ENCODE measurements around the gene DRGX.

The DRGX gene

DNA sequence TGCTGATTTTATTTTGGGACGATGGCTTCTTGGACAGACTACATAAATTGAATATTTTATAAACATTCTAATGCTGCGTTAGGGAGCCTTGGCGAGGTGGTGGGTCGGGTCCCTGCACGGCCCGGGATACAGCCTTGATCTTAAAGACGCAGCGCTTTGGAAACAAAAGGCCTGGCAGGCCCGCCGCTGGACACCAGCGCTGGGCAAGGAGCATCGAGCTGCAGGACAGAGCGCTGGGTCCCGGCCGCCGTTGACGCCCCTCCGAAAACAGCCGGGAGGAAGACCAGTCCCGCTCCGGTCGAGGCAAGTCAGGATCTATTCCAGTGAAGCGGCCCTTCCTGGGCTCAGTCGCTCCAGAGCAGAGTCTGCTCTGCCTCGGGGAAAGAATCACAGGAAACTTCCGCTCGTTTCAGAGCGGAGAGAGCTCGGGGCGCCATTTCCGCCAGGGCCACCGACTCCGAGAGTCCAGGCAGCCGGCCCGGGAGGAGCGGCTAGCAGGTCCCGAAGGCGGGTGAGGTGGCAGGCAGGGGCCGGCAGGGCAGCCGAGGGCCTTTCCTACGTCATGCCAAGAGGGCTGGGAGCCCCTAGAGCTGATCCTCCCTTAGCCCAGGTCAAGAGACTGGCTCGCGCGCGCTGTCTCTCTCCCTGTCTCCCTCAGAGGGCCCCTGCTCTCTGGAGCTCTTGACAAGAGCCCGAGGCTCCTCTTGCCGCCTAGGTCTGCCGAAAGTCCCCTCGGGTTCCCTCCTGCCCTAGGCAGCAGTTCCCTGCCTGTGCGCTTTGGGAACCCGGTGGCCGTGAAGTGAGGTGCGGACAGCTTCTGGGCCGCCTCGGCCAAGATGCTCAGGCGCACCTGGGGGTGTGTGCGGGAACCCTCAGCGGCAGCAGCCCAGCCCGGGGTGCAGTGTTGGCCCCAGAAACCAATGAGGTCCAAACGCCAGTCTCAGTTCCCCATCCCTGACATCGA lies 1.4 kb upstream of the DRGX start:
- TF ChIP-seq GATA3 (IDR thresholded peaks at IDR 0.05; ENCODE audit: low read depth, low read length): no peak
- no peak for TF ChIP-seq GATA2 (IDR thresholded peaks at IDR 0.05; ENCODE audit: low read depth, low read length)

DNA sequence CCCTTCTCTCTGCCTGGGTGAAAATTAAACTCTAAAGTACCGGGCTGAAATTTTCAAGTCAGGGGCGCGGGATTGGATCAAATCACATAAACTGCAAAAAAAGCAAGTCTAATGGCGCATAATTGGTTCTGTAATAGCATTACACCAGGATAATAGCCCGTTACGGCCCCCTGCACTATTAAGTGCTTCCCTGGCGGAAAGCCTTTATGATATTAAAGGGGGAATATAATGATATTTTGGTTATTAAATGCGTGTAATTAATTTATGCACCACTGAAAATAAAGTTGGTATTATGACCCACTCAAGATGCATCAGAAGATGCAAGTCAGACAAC lies 744 bp upstream of the DRGX start:
- TF ChIP-seq GATA3 (IDR thresholded peaks at IDR 0.05; ENCODE audit: low read depth, low read length): no peak

DNA sequence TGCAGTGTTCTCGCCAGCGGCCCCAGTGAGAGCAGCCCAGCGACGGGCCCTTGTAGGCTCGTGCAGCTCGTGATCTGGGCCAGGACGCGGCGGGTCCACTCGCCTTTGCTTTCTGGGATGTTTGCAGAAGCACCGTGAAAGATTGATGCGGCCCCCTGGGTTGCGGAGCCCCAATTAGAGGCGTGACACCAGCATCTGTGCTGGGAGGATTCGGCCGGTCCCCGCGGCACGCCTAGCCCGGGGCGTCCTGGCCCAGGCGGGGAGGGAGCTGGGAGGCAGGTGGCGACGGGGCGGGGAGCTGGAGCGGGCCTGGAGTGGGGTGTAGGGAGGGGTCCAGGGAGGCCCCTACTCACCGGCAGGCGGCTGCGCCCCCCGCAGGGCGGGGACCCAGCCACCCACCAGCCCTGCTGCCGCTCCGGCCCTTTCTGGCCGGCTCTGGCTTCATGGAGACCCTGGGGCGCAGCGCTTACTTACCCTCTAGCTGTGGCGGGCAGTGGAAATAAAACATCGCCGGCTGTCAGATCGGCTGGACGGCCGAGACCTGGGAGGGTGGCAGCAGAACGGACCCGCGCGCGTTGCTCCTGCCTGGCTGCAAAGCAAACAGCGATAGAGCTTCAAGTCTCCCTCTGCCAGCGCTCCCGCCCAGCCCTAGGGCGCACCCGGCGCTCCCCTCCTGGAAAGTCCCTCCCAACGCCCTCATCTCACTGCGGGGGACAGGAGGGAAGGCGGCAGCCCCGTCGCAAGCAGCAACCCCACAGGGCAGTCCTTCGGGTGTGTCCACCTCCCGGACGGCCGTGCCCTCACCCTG lies 752 bp downstream of the DRGX start:
- TF ChIP-seq GATA2 (IDR thresholded peaks at IDR 0.05; ENCODE audit: low read depth, low read length) (no peak), GATA3 (IDR thresholded peaks at IDR 0.05; ENCODE audit: low read depth, low read length) (no peak)

DNA sequence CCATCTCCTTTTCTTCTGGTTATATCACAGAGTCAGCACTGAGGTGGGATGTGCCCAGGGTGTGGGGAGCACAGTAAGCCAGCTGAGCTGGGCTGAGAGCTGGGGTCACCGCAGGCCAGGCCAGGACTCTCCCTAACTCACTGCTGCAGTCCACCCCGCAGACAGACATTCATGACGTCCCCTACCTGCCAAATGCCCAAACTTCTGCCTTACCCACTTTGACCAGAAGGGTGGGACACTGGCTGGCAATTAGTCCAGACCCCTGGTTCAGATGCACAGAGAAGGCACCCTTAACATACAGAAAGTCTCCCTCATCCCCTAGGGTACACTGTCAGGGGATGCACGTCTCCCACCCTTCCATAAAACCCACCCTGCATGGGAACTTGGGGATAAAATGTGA lies 2.1 kb downstream of the DRGX start:
- TF ChIP-seq GATA3 (IDR thresholded peaks at IDR 0.05; ENCODE audit: low read depth, low read length): no peak
- no peak for TF ChIP-seq GATA2 (IDR thresholded peaks at IDR 0.05; ENCODE audit: low read depth, low read length)

DNA sequence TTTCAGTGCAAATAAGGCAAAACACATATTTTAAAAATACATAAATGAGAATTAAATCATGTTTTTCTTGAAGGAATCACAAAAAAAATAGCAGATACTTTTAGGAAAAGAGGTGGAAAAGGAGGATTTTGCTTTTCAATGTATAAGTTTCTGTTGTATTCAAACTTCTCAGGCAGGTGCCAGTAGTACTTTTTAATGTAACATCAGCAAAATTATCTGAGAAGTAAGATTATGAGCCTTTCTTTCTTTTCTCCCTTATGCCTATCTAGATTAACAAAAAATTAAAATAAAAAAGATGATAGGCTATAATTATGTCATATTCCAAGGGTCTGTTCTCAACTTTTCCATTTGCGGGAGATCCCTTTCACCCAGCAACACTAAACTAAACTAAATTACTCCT lies 2.6 kb downstream of the DRGX start:
- no peak for TF ChIP-seq GATA3 (IDR thresholded peaks at IDR 0.05; ENCODE audit: low read depth, low read length)
- no peak for TF ChIP-seq GATA2 (IDR thresholded peaks at IDR 0.05; ENCODE audit: low read depth, low read length)

DNA sequence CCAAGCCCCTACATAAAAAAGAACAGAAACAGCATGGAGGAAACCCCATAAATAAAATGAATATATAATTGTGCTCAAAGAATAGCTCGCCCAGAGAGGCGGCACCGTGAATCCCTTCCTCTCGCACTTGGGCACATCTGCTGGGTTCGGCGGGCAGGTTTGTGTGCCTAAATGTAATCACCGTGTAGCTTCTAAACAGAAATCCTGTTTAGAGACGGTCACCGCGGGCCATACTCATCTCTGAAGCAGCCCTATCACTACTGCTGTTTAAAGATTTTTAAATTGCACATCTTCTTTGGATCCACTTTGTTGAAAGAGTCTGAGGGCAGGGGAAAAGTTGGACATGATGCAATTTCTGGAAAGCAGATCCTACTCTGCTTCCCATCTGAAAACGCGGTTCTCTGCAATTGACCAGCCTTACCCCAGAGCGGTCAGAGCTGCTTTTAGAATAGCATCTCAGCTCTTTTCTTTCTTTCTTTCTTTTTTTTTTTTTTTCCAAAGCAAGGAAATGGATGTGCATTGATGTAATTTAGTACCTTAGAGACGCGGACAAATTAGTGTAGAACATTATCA lies 6.4 kb downstream of the DRGX start:
- no peak for TF ChIP-seq GATA3 (IDR thresholded peaks at IDR 0.05; ENCODE audit: low read depth, low read length)
- TF ChIP-seq GATA2 (IDR thresholded peaks at IDR 0.05; ENCODE audit: low read depth, low read length): no peak

DNA sequence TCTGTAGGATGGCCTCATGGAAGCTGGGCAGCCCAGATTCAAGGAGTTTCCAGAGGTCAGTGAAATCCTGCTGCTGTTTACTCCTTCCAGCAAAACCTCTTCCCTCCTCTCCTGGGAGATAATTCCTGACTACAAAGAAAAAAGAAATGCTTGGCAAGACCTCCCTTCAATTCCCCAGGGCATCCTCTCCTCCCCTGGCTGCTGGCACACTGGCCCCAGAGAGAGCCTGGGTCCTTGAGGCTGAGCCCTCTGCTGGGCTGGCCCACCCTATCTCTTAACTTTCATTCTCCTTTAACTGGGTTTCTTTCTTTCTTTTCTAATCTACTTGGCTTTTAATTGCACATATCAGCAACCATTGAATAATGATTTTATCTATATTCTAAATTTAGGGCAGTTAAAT lies 7.7 kb downstream of the DRGX start:
- no peak for TF ChIP-seq GATA3 (IDR thresholded peaks at IDR 0.05; ENCODE audit: low read depth, low read length)
- TF ChIP-seq GATA2 (IDR thresholded peaks at IDR 0.05; ENCODE audit: low read depth, low read length): no peak

DNA sequence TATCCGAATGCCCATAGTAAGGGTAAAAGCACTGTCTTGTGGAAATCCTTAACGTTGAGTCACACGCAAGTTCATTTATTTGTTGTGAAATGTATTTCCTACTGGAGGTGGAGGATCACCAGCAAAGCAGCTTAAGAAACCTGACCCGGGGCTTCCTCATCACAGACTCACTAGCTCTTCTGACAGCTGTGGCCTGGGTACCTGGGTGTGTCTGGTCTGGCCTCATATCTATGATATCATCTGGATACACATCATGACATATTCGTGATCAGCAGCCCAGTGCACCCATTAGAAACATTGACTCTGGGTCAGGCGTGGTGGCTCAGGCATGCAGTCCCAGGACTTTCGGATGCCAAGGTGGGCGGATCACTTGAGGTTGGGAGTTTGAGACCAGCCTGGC lies 8.8 kb downstream of the DRGX start:
- TF ChIP-seq GATA3 (IDR thresholded peaks at IDR 0.05; ENCODE audit: low read depth, low read length): no peak
- TF ChIP-seq GATA2 (IDR thresholded peaks at IDR 0.05; ENCODE audit: low read depth, low read length): no peak

DNA sequence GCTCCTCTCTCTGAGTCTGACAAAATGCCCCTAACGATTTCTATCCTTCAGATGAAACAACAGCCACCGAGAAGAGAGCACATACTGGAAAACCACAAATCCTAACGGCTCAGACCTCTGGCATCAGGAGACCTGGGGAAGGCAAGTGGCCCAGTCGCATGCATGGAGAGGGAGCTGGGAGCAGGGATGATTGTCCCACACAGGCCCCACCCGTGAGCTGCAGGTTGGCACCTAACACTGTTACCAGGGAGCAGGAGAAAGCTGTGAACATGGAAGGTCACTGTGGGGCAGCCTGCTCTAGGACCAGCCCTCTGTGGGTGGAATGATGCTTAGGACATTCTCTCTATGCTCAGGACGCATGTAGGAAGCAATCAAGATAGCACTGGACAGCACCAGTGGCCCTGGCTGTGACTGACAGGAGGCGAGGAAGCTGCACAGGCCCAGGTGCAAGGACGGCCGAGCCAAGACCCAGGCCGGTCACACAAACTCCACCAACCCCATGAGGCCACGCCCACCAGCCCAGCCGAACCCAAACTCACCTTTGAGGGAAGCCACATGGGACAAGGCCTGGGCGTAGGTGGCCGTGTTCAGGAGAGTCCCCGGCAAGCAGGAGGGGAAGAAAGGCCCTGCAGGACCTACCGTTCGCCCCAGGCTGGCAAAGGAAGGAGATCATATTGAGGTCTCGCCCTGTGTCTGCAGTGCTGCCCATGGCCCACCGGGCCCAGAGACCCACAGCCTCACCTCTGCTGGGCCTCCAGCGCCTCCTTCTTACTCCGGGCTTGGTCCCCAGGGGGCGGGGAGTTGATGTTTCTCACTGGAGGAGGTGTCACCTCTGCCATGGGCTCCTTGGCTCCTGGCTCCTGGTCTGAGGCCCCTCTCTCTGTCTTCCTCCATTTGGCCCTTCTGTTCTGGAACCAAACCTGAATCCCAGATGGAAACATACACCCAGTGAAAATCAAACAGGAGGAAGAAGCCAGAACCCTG lies 9.7 kb downstream of the DRGX start:
- TF ChIP-seq GATA2 (IDR thresholded peaks at IDR 0.05; ENCODE audit: low read depth, low read length) (no peak), GATA3 (IDR thresholded peaks at IDR 0.05; ENCODE audit: low read depth, low read length) (no peak)

DNA sequence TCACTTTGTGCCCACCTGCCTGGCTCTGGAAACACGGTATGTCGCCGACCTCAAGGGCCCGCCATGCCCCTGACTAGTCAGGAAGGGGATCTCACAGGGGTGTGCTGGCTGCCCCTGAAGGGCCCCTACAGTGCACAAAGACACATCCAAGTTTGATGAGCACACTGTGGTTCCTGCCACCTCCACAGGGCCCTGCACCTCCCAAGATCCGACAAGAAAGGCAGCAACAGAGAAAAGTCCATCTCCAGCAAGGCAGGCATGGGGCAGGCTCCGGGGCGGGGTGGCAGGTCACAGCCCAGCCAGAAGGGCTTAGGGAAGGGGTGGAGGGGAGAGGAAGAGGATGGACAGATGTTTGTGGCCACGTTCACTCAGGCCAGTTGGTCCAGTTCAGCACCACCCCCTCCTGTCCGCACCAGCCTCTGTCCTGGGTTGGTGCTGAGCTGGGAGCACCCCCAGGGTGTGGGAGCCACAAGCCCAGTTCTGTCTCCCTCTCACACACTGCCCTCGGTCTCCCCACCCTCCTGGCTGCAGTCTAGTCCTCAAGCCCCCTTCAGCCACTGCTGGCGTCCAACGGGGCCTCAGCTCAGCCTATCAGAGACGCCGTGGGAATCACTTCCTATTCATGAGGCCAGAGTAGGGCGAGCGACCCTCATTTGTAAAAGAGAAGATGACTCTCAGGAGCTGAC lies 11.5 kb downstream of the DRGX start:
- TF ChIP-seq GATA2 (IDR thresholded peaks at IDR 0.05; ENCODE audit: low read depth, low read length) (no peak), GATA3 (IDR thresholded peaks at IDR 0.05; ENCODE audit: low read depth, low read length) (no peak)

DNA sequence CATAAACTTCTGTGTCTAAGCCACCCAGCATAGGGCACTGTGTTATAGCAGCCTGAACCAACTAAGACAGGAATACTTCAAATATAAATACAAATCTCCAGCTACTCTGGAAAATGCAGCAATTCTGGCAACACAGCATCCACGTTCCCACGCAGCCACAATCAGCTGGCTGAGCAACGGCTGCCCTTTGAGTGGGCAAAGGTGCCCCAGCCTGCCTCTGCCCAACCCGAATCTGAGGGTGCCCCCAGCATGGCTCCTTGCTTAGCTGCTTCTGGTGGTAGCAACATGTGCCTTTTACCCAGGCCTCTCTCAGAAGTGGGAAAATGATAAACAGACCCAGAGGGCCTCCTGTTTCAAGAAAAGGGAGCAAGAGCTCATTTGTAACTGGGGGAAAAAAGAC lies 12.0 kb downstream of the DRGX start:
- no peak for TF ChIP-seq GATA3 (IDR thresholded peaks at IDR 0.05; ENCODE audit: low read depth, low read length)
- no peak for TF ChIP-seq GATA2 (IDR thresholded peaks at IDR 0.05; ENCODE audit: low read depth, low read length)

DNA sequence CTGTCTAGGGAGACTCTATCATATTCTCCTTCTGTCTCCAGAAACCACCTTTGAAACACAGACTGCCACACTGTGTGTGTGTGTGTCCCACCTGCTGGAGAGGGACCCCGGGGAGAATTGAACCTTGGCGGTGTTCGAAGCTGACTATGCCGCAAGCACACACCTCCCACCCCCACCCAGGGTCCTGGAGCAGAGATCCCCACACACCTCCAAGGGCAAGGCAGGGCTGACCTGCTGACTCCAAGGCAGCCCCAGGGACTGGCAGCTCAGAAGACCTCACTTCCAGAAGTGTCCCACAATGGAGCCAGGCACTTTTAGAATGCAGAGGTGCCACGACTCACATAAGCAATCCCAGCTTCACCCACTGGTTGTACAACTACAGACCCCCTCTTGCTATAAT lies 13.1 kb downstream of the DRGX start:
- TF ChIP-seq GATA3 (IDR thresholded peaks at IDR 0.05; ENCODE audit: low read depth, low read length) (no peak), GATA2 (IDR thresholded peaks at IDR 0.05; ENCODE audit: low read depth, low read length) (no peak)

DNA sequence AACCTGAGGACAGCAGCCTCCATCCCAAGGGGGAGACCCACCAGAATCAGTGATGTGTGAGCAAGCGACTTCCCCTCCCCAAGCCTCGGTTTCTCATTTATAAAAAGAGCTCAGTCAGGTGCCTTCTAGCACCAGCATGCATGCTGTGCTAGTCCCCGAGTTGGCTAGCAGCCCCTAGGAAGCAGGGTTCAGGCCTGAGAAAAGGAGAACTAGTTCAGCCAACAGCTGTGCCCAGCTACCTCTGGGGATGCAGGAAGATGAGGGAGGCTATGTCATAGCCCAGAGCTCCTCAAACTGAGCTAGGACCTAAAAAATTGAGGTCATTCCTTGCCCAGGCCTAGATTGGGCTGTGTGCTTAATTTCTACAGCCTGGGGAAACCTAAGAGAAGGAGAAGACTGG lies 13.7 kb downstream of the DRGX start:
- TF ChIP-seq GATA2 (IDR thresholded peaks at IDR 0.05; ENCODE audit: low read depth, low read length) (no peak), GATA3 (IDR thresholded peaks at IDR 0.05; ENCODE audit: low read depth, low read length) (no peak)

Data from SH-SY5Y (cell line).